ENCODE results near the gene SRSF8. TPM values are rescaled to one million over a fixed set of nuclear protein-coding genes. Genes with fewer than 3 reads are reported as not detected.

The SRSF8 gene
- total and polyA plus RNA-seq, 9 of the 15 experiments (the other 6 are each of a cell fraction or from before 2014, with no cell fraction given), result 18.0 to 53.4 (median 27.9) TPM

- Histone ChIP-seq H3K4me2 (ENCODE audit: insufficient read depth, low read length) (no peak overlapping the region), H3K9me1 (ENCODE audit: control insufficient read depth, insufficient read depth, low read length) (no peaks in the 10 kb centered on the region), H3K9ac (ENCODE audit: insufficient read depth in 1 of 2, low read depth in 2 of 2, low read length in 2 of 2) (no peak overlapping the region; a peak in 1 of 4 replicates), H4K20me1 (replicated peaks; ENCODE audit: control insufficient read depth, insufficient read depth, low read length) (no peaks in the 10 kb centered on the region), H3K36me3 (ENCODE audit: control insufficient read depth, insufficient read depth, low read length) (peaks cover 5% of the 10 kb centered on the region; the same call in 1 of the 3 replicates), H3K27ac (ENCODE audit: extremely low read depth, low read depth, low read length) (no peak overlapping the region), H3K4me1 (replicated peaks in 1 of 2; ENCODE audit: control insufficient read depth in 2 of 2, insufficient read depth in 2 of 2, low read length in 2 of 2) (peaks cover 0 to 11% of the 10 kb centered on the region in 2 experiments; a peak in 3 of 5 replicates), H3K4me3 (no peak overlapping the region), H3K27me3 (ENCODE audit: control insufficient read depth in 2 of 2, insufficient read depth in 2 of 2, low read length in 2 of 2) (no peaks in the 10 kb centered on the region), H3K79me2 (ENCODE audit: control insufficient read depth, insufficient read depth, low read length) (peaks cover 10% of the 10 kb centered on the region; the same call in 2 of the 3 replicates), H3K9me3 (replicated peaks; ENCODE audit: control insufficient read depth, insufficient read depth, low read depth, low read length) (no peaks in the 10 kb centered on the region), H2AFZ (ENCODE audit: low read depth, low read length) (peak overlapping the region; percentile 25; the same call in 1 of the 2 replicates)
- DNase-seq (ENCODE audit: extremely low read depth in 1 of 4, low spot score in 3 of 4) (no peak), FAIRE-seq (no peak), ATAC-seq (no peak)
- ChIA-PET CTCF (ENCODE audit: low intra/inter-chr PET ratio) (no interaction called here), POLR2A (interaction anchor here (1.5 to 5.0 kb wide), 2 partner anchors 8 to 14 kb away, joined by 4 to 33 read pairs; no protein-coding TSS in a partner anchor)
- no TSS peak for BruUV-seq (replicated peaks)
- intact Hi-C loops (cut with micrococcal nuclease) (no loop called here), in situ Hi-C loops (cut with MboI) (no loop called here)
- 24% methylated on average over 8 of the region's 8 CpGs for WGBS (ENCODE audit: insufficient coverage, low coverage, missing lambda C conversion rate)
- TF ChIP-seq, protein P1, sequence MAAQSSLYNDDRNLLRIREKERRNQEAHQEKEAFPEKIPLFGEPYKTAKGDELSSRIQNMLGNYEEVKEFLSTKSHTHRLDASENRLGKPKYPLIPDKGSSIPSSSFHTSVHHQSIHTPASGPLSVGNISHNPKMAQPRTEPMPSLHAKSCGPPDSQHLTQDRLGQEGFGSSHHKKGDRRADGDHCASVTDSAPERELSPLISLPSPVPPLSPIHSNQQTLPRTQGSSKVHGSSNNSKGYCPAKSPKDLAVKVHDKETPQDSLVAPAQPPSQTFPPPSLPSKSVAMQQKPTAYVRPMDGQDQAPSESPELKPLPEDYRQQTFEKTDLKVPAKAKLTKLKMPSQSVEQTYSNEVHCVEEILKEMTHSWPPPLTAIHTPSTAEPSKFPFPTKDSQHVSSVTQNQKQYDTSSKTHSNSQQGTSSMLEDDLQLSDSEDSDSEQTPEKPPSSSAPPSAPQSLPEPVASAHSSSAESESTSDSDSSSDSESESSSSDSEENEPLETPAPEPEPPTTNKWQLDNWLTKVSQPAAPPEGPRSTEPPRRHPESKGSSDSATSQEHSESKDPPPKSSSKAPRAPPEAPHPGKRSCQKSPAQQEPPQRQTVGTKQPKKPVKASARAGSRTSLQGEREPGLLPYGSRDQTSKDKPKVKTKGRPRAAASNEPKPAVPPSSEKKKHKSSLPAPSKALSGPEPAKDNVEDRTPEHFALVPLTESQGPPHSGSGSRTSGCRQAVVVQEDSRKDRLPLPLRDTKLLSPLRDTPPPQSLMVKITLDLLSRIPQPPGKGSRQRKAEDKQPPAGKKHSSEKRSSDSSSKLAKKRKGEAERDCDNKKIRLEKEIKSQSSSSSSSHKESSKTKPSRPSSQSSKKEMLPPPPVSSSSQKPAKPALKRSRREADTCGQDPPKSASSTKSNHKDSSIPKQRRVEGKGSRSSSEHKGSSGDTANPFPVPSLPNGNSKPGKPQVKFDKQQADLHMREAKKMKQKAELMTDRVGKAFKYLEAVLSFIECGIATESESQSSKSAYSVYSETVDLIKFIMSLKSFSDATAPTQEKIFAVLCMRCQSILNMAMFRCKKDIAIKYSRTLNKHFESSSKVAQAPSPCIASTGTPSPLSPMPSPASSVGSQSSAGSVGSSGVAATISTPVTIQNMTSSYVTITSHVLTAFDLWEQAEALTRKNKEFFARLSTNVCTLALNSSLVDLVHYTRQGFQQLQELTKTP (IDR thresholded peaks at IDR 0.05; ENCODE audit: low read depth in 1 of 2, partially characterized antibody in 2 of 2), result no peak
- TF ChIP-seq ZNF384 (IDR thresholded peaks at IDR 0.05; ENCODE audit: low read depth, low read length) (no peak), BCL6 (CRISPR knock-in tag; IDR thresholded peaks at IDR 0.05) (no peak), TAF9B (IDR thresholded peaks at IDR 0.05; ENCODE audit: partially characterized antibody) (no peak), EHMT2 (IDR thresholded peaks at IDR 0.05) (no peak), CREM (IDR thresholded peaks at IDR 0.05; ENCODE audit: low read depth) (no peak), ZNF239 (CRISPR knock-in tag; IDR thresholded peaks at IDR 0.05) (no peak), REST (IDR thresholded peaks at IDR 0.05; ENCODE audit: borderline replicate concordance) (no peak), REST (CRISPR knock-in tag; IDR thresholded peaks at IDR 0.05; ENCODE audit: low read depth) (no peak), MTF1 (CRISPR knock-in tag; IDR thresholded peaks at IDR 0.05; ENCODE audit: borderline replicate concordance) (no peak), MCM3 (IDR thresholded peaks at IDR 0.05) (no peak)
These were observed 8.3 kb downstream of the SRSF8 start for GRCh38 chr11:95074792-95075563.
